ENCODE data around the gene ARSK. TPM values are rescaled to one million over a fixed set of nuclear protein-coding genes. Genes with fewer than 3 reads are reported as not detected.

The ARSK gene
- total RNA-seq, 1 experiment from 2014 or later, result 13.7 TPM

- in situ Hi-C loops (cut with HindIII; ENCODE audit: low pct_unique_long_range_greater_than_20kb, low sequenced_read_pairs), result no loop called here
These were observed 22.5 kb upstream of the ARSK start for GRCh38 chr5:95532415-95532814.

GRCh38 chr5:95533106-95533505 lies 21.8 kb upstream of the ARSK start:
- CTCF ChIA-PET, result no interaction called here
- Histone ChIP-seq H3K4me3 (ENCODE audit: low read depth in 2 of 2, low read length in 2 of 2) (no peak overlapping the region), H3K9me3 (ENCODE audit: control insufficient read depth, insufficient read depth, low read depth, low read length) (no peaks in the 10 kb centered on the region), H3K4me1 (ENCODE audit: control insufficient read depth, insufficient read depth, low read length) (no peaks in the 10 kb centered on the region), H3K36me3 (ENCODE audit: control insufficient read depth, insufficient read depth, low read length) (peaks cover 11% of the 10 kb centered on the region), H3K27me3 (ENCODE audit: control insufficient read depth, insufficient read depth, low read length) (no peaks in the 10 kb centered on the region), H3K27ac (ENCODE audit: low read length) (no peak overlapping the region)
- no peak for ATAC-seq
- DNase-seq (ENCODE audit: low read depth, low spot score), result no peak
- in situ Hi-C loops (cut with HindIII; ENCODE audit: low pct_unique_long_range_greater_than_20kb, low sequenced_read_pairs) (no loop called here), intact Hi-C loops (cut with micrococcal nuclease; ENCODE audit: unreplicated experiment) (no loop called here)
- TF ChIP-seq, protein P1, sequence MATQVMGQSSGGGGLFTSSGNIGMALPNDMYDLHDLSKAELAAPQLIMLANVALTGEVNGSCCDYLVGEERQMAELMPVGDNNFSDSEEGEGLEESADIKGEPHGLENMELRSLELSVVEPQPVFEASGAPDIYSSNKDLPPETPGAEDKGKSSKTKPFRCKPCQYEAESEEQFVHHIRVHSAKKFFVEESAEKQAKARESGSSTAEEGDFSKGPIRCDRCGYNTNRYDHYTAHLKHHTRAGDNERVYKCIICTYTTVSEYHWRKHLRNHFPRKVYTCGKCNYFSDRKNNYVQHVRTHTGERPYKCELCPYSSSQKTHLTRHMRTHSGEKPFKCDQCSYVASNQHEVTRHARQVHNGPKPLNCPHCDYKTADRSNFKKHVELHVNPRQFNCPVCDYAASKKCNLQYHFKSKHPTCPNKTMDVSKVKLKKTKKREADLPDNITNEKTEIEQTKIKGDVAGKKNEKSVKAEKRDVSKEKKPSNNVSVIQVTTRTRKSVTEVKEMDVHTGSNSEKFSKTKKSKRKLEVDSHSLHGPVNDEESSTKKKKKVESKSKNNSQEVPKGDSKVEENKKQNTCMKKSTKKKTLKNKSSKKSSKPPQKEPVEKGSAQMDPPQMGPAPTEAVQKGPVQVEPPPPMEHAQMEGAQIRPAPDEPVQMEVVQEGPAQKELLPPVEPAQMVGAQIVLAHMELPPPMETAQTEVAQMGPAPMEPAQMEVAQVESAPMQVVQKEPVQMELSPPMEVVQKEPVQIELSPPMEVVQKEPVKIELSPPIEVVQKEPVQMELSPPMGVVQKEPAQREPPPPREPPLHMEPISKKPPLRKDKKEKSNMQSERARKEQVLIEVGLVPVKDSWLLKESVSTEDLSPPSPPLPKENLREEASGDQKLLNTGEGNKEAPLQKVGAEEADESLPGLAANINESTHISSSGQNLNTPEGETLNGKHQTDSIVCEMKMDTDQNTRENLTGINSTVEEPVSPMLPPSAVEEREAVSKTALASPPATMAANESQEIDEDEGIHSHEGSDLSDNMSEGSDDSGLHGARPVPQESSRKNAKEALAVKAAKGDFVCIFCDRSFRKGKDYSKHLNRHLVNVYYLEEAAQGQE (IDR thresholded peaks at IDR 0.05; ENCODE audit: insufficient read depth in 1 of 2, low read depth in 2 of 2, low read length in 1 of 2), result no peak
- TF ChIP-seq TCF7L2 (IDR thresholded peaks at IDR 0.05; ENCODE audit: low read depth, low read length) (no peak), POLR2AphosphoS5 (IDR thresholded peaks at IDR 0.05; ENCODE audit: low read depth, low read length) (no peak), SIN3A (IDR thresholded peaks at IDR 0.05; ENCODE audit: borderline replicate concordance, insufficient read depth, low read depth, low read length) (no peak), CTCF (IDR thresholded peaks at IDR 0.05) (no peak)
- POLR2A ChIA-PET, result no interaction called here
- BruUV-seq (replicated peaks), result no TSS peak

More at GRCh38 chr5:95532415-95532814, 22.5 kb upstream of the ARSK start:
- no peaks in the 10 kb centered on the region for H3K9me3 ChIP-seq (ENCODE audit: control insufficient read depth, insufficient read depth, low read depth, low read length)
- TF ChIP-seq TCF7L2 (IDR thresholded peaks at IDR 0.05; ENCODE audit: low read depth, low read length), result no peak
- TF ChIP-seq, protein P1 (IDR thresholded peaks at IDR 0.05; ENCODE audit: insufficient read depth in 1 of 2, low read depth in 2 of 2, low read length in 1 of 2), result no peak
- no peak for TF ChIP-seq POLR2AphosphoS5 (IDR thresholded peaks at IDR 0.05; ENCODE audit: low read depth, low read length)
- no peak for TF ChIP-seq CTCF (IDR thresholded peaks at IDR 0.05)
- TF ChIP-seq SIN3A (IDR thresholded peaks at IDR 0.05; ENCODE audit: borderline replicate concordance, insufficient read depth, low read depth, low read length), result no peak
- peaks cover 18% of the 10 kb centered on the region for H3K36me3 ChIP-seq (ENCODE audit: control insufficient read depth, insufficient read depth, low read length)
- H3K4me1 ChIP-seq (ENCODE audit: control insufficient read depth, insufficient read depth, low read length), result no peaks in the 10 kb centered on the region
- DNase-seq (ENCODE audit: low read depth, low spot score) (no peak), ATAC-seq (no peak)
- no peak overlapping the region for H3K27ac ChIP-seq (ENCODE audit: low read length)
- no peak overlapping the region for H3K4me3 ChIP-seq (ENCODE audit: low read depth in 2 of 2, low read length in 2 of 2)
- H3K27me3 ChIP-seq (ENCODE audit: control insufficient read depth, insufficient read depth, low read length), result no peaks in the 10 kb centered on the region
- POLR2A ChIA-PET, result no interaction called here
- intact Hi-C loops (cut with micrococcal nuclease; ENCODE audit: unreplicated experiment), result no loop called here
- BruUV-seq (replicated peaks), result no TSS peak
- CTCF ChIA-PET, result no interaction called here

Data from Panc1 (cell line).